GM12892 (cell line): ENCODE results near the gene FAM168B.

ENCODE experiments used
- POLR2AphosphoS5 ChIP-seq: IDR thresholded peaks from 2 replicates; pipeline ENCODE4 v1.6.1; 2011; ENCODE audit warnings: low read depth, low read length, control low read depth
- TAF1 ChIP-seq: IDR thresholded peaks from 2 replicates; pipeline ENCODE4 v1.6.1; 2011; ENCODE audit warnings: low read depth, mild to moderate bottlenecking, control low read depth, low read length, borderline replicate concordance

GRCh38 chr2:131048641-131049040 is 44.6 kb downstream of the FAM168B start:
- TF ChIP-seq POLR2AphosphoS5 (no peak), TAF1 (no peak)
